ENCODE data around the gene BTLA. TPM values are rescaled to one million over a fixed set of nuclear protein-coding genes. Genes with fewer than 3 reads are reported as not detected.

BTLA gene
- total and polyA plus RNA-seq, 2 of the 8 experiments (the other 6 are each of a cell fraction or from before 2014, with no cell fraction given), result not detected

DNA sequence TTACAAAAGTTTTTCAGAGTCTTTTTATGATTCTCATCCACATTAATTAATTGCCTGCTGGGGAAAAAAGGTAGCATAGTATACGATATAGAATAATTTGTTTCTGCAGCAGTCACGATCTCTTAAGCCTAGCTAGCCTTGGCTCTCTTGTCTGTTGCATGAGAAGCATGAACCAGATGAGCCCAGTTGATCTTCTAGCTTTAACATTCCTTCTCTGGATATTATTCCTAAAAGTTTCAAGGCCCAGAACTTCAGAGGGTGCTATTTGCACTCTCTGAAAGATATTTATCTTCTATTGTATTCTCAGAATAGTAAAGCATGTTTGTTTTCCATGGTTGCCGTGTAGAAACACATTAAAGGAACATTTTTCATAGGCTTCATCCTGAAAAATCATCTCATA, 69.3 kb downstream of the BTLA start (continued):
- no peak for TF ChIP-seq CEBPB (IDR thresholded peaks at IDR 0.05; ENCODE audit: low read depth, low read length)
- no peak for TF ChIP-seq POLR2A (IDR thresholded peaks at IDR 0.05; ENCODE audit: control extremely low read depth in 1 of 2, low read depth in 2 of 2, low read length in 2 of 2)
- TF ChIP-seq SP4 (IDR thresholded peaks at IDR 0.05; ENCODE audit: low read length), result no peak

Measured in H1 (cell line).